GM19239 (cell line): Measurements from ENCODE around the gene PPCDC.

Experiments used
- DNase-seq: peaks from one replicate; pipeline ENCODE4 v3.0.0; 2011; ENCODE audit warnings: low spot score; ENCODE audit not compliant: insufficient read length
- FAIRE-seq: peaks from 2 replicates; lab custom pipeline; 2011; peaks lifted over from hg19 to GRCh38; lab: Jason Lieb, UNC

PPCDC gene

GRCh38 chr15:75098404-75098803, 75.0 kb downstream of the PPCDC start:
- DNase-seq (no peak), FAIRE-seq (no peak)
